Omental fat pad (tissue), 4 donors: Measurements from ENCODE around the gene PHF2. TPM values are rescaled to one million over a fixed set of nuclear protein-coding genes. Genes with fewer than 3 reads are reported as not detected.

Source experiments
- ATAC-seq: fragments of 150-250 bp; one replicate; pipeline ENCODE4 v1.9.1; 2016; ENCODE audit warnings: mild to moderate bottlenecking, moderate library complexity; ENCODE audit not compliant: low FRiP score
- DNase-seq: peaks from one replicate; pipeline ENCODE4 v3.0.0-alpha.2; 2019; ENCODE audit warnings: low spot score
- total RNA-seq, 4 donors: library from RNA; depleted of rRNA; stranded (reverse); fragments of >200 nt; gene quantifications; one replicate each; pipeline ENCODE4 v1.1.0, GENCODE V29; 2016
- TF ChIP-seq, protein P1 (sequence below), 3 donors: fragments of 450-650 bp; IDR thresholded peaks; one replicate each; pipeline ENCODE4 v1.5.1; 2016 to 2017; ENCODE audit warnings: antibody characterized with exemption in 3 of 3, mild to moderate bottlenecking in 3 of 3, moderate library complexity in 2 of 3

The PHF2 gene
- total RNA-seq, 4 donors from 2014 or later, result 15.8 to 24.5 (median 20.4) TPM

DNA sequence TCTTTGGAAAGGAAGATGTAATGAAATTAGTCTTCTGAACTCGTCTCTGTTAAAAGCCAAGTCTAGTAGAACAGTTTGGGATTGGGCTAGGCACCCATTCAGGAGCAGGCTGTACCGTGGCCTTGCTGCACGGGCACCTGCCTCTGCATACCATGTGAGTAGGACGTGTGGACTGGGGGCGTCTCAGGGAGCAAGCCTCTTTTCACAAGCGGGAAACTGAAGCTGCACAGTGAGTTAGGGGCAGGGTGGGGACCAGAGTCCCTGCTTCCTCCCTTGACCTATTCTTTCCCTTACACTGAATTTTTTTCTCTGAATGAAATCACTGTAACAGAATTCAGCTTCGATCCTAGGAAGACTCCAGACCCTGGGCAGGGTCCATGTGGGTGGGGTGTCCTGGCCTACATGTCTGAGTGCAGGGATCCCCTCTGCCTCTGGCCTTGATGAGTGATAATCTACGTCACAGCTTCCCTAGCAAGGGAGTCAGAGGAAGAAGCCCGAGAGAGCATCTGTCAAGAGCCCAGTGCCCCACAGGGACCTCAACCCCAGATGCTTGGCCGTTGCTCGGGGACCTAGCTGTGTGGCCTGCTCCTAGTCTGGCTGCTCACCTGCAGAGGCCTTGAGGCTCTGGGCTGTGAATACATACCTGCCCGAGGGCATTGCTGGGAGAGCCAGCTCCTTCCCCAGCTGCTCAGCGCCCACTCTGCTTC, 15.1 kb downstream of the PHF2 start:
- DNase-seq (no peak), ATAC-seq (no peak)
- TF ChIP-seq, protein P1, sequence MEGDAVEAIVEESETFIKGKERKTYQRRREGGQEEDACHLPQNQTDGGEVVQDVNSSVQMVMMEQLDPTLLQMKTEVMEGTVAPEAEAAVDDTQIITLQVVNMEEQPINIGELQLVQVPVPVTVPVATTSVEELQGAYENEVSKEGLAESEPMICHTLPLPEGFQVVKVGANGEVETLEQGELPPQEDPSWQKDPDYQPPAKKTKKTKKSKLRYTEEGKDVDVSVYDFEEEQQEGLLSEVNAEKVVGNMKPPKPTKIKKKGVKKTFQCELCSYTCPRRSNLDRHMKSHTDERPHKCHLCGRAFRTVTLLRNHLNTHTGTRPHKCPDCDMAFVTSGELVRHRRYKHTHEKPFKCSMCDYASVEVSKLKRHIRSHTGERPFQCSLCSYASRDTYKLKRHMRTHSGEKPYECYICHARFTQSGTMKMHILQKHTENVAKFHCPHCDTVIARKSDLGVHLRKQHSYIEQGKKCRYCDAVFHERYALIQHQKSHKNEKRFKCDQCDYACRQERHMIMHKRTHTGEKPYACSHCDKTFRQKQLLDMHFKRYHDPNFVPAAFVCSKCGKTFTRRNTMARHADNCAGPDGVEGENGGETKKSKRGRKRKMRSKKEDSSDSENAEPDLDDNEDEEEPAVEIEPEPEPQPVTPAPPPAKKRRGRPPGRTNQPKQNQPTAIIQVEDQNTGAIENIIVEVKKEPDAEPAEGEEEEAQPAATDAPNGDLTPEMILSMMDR (IDR thresholded peaks at IDR 0.05), result no peak

DNA sequence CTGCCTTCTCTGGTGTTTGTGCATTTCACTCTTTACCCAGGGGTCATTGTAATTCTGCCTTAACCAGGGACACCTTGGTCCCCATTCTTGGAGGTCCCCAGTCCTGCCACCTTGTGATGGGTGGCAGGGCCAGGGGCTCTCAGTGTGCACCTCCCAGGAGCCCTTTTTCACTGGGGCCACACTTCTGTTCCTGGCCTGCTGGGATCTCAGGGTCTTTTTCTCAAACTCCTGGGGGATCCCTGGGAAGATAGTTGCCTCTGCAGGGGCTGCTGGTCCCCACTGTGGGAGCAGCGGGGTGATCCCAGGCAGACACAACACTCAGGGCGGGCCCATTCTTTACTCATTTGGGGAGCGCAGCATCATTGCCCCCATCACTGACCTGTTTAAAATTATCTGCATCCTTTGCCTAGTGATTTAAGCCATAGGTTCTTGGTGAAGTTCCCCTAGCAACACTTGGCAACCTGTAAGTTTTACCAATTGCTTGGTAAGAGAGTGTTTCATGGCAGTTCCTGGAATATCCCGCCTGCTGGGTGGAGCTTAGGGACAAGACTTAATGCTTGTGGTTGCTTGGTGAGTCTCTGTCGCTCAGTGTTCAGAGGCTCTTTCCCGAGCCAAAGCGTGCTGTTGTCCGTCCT, 15.7 kb downstream of the PHF2 start:
- DNase-seq (no peak), ATAC-seq (no peak)
- TF ChIP-seq, protein P1 (IDR thresholded peaks at IDR 0.05), result no peak

DNA sequence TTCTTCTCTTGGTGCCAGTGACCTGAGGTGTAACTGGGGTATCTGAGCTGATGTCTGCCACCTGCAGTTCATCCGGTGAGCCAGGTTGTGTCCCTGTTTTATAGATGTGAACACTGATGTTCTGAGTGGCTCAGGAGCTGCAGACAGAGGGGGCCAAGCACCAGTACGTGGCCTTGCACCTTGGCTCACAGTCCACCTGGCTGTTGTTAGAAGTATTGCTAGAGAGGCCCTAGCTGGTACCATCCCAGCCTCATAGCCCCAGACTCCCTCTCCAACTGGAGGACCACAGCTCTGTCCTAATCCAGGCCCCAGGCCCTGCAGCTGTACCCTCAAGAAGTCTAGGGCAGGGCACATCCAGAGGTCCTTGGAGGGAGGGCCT, 16.2 kb downstream of the PHF2 start:
- DNase-seq (no peak), ATAC-seq (no peak)
- TF ChIP-seq, protein P1 (IDR thresholded peaks at IDR 0.05), result no peak

DNA sequence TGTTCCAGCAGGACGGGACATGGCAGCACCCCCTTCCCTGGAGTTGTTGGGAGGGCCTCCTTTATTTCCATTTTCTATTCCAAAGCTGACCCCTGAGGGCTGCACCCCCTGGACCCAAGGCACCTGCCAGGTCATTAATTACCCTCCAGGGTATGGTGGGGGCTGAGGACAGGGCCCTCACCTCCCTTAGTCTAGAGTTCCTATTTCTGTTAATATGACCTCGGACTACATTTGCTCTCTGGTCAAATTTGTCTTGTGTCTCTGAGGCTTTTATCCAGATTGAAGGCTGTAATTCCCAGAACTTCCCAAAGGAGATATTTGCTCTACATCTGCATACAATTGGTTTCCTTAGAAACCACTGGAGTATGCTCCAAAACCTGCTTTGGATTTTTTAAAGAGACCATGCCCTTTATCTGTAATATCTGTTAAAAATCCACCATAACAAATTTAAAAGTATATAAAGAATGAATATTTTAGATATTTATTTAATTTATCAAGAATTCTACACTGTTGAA, 16.8 kb downstream of the PHF2 start:
- ATAC-seq, result no peak
- TF ChIP-seq, protein P1 (IDR thresholded peaks at IDR 0.05), result no peak
- no peak for DNase-seq

DNA sequence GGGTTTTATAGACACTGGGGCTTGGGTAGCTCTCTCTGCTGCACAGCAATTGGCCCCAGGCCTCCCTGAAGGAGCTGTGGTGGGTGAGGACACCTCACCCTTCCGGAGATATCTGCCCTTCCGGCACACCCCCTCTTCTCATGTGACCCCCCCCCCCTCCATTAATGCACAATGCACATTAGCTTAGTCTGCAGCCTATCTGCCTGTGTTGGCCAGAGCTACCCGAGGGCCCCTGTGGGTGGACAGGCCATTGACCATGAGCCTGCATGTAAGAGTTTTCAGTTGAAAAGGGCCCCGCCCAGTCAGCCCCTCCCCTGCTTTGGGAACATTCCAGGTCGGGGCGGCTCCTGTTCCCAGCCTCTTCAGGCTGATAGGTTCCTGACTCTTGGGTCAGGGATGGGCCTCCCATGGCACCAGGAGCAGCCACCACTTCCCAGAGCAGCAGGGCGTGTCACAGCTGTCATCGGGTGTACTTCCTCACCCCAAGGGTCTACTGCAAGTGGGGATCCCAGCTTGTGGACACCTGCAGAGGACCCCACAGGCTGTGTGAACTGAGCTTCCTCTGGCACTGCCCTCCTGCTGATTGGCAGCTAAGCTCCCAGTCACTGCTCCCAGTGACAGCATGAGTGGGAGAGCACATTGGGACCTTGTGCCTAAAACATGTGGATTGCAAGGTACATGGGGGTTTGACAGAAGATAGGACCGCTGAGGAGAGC, 17.8 kb downstream of the PHF2 start:
- DNase-seq (no peak), ATAC-seq (no peak)
- TF ChIP-seq, protein P1 (IDR thresholded peaks at IDR 0.05), result no peak

DNA sequence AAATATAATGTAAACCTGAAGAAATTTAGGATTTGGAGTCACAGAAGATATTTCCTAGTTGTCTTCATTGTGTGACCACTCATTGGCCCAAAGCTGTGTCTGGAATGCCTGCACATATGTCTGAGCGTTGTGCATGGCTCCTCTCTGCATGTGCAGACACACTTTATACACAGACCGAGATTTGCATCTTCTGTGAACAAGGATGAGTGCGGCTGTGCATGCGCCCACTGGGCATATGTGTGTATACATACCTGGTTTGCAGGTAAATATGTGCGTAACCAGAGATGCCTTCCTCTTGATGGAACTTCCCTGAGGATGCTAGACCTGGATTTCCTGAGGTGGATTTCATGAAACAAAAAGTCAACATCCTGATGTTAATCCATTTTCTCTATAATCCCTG, 19.1 kb downstream of the PHF2 start:
- TF ChIP-seq, protein P1 (IDR thresholded peaks at IDR 0.05), result no peak
- ATAC-seq (no peak), DNase-seq (no peak)
